ENCODE results near the gene MGAT3. TPM values are rescaled to one million over a fixed set of nuclear protein-coding genes. Genes with fewer than 3 reads are reported as not detected.
A peak's percentile ranks its signal among the peaks of the same experiment; 100 is the strongest.

Gene MGAT3
- total RNA-seq, 1 experiment from 2014 or later = 5.0 TPM

DNA sequence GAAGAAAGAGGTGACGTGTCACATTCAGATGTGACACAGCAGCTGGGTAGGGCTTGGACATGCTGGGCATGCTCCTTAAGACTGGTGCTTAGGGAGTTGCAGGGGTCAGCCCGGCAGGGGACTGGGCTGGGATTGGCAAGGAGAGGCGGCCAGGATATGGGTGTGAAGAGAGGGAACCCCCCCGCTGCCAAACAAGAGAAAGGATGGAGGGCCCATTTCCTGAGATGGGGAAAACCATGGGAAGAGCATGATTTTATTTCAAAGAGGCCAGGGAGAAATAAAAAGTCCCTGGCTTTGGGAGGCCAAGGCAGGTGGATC is 68.8 kb downstream of the MGAT3 start:
- Histone ChIP-seq H4K8ac (replicated peaks; ENCODE audit: insufficient read length, low read depth, low read length) (no peak overlapping the region), H3T11ph (ENCODE audit: low read length) (no peak overlapping the region), H2BK20ac (ENCODE audit: low read depth, low read length, poor library complexity, severe bottlenecking) (no peak overlapping the region), H3K23ac (ENCODE audit: insufficient read length, low read depth, low read length) (no peak overlapping the region), H3K9me3 (ENCODE audit: control insufficient read depth, low read depth, low read length) (no peaks in the 10 kb centered on the region), H3K4ac (ENCODE audit: low read depth, low read length) (no peak overlapping the region), H2AFZ (ENCODE audit: low read length) (no peak overlapping the region), H4K91ac (ENCODE audit: insufficient read length, low read depth, low read length) (no peak overlapping the region), H3K23me2 (ENCODE audit: insufficient read length, low read depth, low read length, poor library complexity, severe bottlenecking) (peaks cover 6% of the 10 kb centered on the region), H3K79me2 (ENCODE audit: insufficient read depth, low read length) (peaks cover 8% of the 10 kb centered on the region; the same call in 1 of the 2 replicates), H2AK5ac (ENCODE audit: insufficient read length, low read length) (no peak overlapping the region), H3K27ac (ENCODE audit: insufficient read length, low read depth, low read length) (no peak overlapping the region), H3K14ac (ENCODE audit: insufficient read depth, low read length) (no peak overlapping the region), H3K4me1 (ENCODE audit: insufficient read depth, low read length) (no peaks in the 10 kb centered on the region; the same call in 1 of the 2 replicates), H4K5ac (ENCODE audit: insufficient read length, low read depth, low read length) (no peak overlapping the region), H3K79me1 (ENCODE audit: insufficient read depth, low read depth, low read length, poor library complexity, severe bottlenecking) (no peaks in the 10 kb centered on the region), H3K27me3 (ENCODE audit: insufficient read depth, low read length) (no peaks in the 10 kb centered on the region), H2BK120ac (ENCODE audit: low read depth, low read length, poor library complexity, severe bottlenecking) (no peak overlapping the region), H3K4me2 (ENCODE audit: insufficient read depth, insufficient read length, low read length) (no peak overlapping the region), H2BK15ac (ENCODE audit: low read depth, low read length) (no peak overlapping the region), H3K18ac (ENCODE audit: insufficient read length, low read depth, low read length) (no peak overlapping the region), H2BK12ac (ENCODE audit: insufficient read length, low read depth, low read length) (no peak overlapping the region), H4K20me1 (ENCODE audit: control insufficient read depth, insufficient read depth, insufficient read length) (peaks cover 9% of the 10 kb centered on the region), H3K9ac (ENCODE audit: extremely low read depth, insufficient read length, low read length) (no peak overlapping the region), H2BK5ac (ENCODE audit: insufficient read length, low read length) (no peak overlapping the region), H3K56ac (ENCODE audit: insufficient read length, low read depth, low read length) (no peak overlapping the region)
- Mint-ChIP-seq H3K4me3 (peak overlapping the region in 1 of 2 experiments; percentile 41; a peak in 2 of 5 replicates), H3K9me3 (no peaks in the 10 kb centered on the region; a peak in 1 of 5 replicates), H3K27me3 (ENCODE audit: low read depth) (no peaks in the 10 kb centered on the region; the same call in 1 of the 2 replicates), H3K27ac (peak overlapping the region in 2 of 3 experiments; percentile 38 to 45; a peak in 3 of 7 replicates), H3K36me3 (ENCODE audit: insufficient read depth in 1 of 3, low read depth in 3 of 3) (peaks cover 33 to 72% (median 64%) of the 10 kb centered on the region in 3 experiments), H3K4me1 (peaks cover 36 to 45% of the 10 kb centered on the region in 2 experiments)
- DNase-seq = no peak
- TF ChIP-seq, protein P1, sequence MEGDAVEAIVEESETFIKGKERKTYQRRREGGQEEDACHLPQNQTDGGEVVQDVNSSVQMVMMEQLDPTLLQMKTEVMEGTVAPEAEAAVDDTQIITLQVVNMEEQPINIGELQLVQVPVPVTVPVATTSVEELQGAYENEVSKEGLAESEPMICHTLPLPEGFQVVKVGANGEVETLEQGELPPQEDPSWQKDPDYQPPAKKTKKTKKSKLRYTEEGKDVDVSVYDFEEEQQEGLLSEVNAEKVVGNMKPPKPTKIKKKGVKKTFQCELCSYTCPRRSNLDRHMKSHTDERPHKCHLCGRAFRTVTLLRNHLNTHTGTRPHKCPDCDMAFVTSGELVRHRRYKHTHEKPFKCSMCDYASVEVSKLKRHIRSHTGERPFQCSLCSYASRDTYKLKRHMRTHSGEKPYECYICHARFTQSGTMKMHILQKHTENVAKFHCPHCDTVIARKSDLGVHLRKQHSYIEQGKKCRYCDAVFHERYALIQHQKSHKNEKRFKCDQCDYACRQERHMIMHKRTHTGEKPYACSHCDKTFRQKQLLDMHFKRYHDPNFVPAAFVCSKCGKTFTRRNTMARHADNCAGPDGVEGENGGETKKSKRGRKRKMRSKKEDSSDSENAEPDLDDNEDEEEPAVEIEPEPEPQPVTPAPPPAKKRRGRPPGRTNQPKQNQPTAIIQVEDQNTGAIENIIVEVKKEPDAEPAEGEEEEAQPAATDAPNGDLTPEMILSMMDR (conservative IDR thresholded peaks at IDR 0.05) = no peak
- no CpG with 5 or more reads among the region's 4 CpGs for WGBS (ENCODE audit: extremely low coverage, insufficient read length, low lambda C conversion rate)

Data from H9 (cell line).